Stomach (tissue), 9 donors: Measurements from ENCODE around the gene CRTAP. TPM values are rescaled to one million over a fixed set of nuclear protein-coding genes. Genes with fewer than 3 reads are reported as not detected.

ENCODE experiments used
- DNase-seq, 2 donors: peaks; one replicate each; pipeline versions ENCODE4 v3.0.0 to v3.0.0-alpha.2; 2013 to 2019
- H3K27ac ChIP-seq, 5 donors: fragments of 200-600 bp in 4 of 5; sonication (generic) in 4 of 5; one replicate each; pipeline ENCODE4 v1.5.1; 2013 to 2019; ENCODE audit warnings: mild to moderate bottlenecking in 1 of 5, moderate library complexity in 1 of 5
- H3K27me3 ChIP-seq, 3 donors: fragments of 200-600 bp; sonication (generic); one replicate each; pipeline ENCODE4 v1.5.1; 2017 to 2019; ENCODE audit warnings: mixed run types in 1 of 3
- H3K36me3 ChIP-seq, 4 donors: fragments of 200-600 bp; sonication (generic); 1 replicate in 3 of 4; 2 replicates in 1 of 4; pipeline ENCODE4 v1.5.1; 2016 to 2019
- H3K4me1 ChIP-seq, 4 donors: fragments of 200-600 bp; sonication (generic); one replicate each; pipeline ENCODE4 v1.5.1; 2016 to 2019
- H3K4me3 ChIP-seq, 4 donors: fragments of 200-600 bp; sonication (generic) in 3 of 4; one replicate each; pipeline ENCODE4 v1.5.1; 2016 to 2019; ENCODE audit warnings: mild to moderate bottlenecking in 1 of 4
- H3K9me3 ChIP-seq, 4 donors: fragments of 200-600 bp; sonication (generic); one replicate each; pipeline ENCODE4 v1.5.1; 2016 to 2019
- EP300 ChIP-seq: sonication (generic); formaldehyde crosslinking; IDR thresholded peaks from one replicate; pipeline ENCODE4 v1.6.1; 2017; ENCODE audit warnings: antibody characterized with exemption
- POLR2A ChIP-seq, 4 donors: fragments of 450-650 bp; IDR thresholded peaks; one replicate each; pipeline ENCODE4 v1.6.1; 2016; ENCODE audit warnings: antibody characterized with exemption in 4 of 4, control low read depth in 2 of 4, mild to moderate bottlenecking in 1 of 4, moderate library complexity in 1 of 4
- POLR2AphosphoS5 ChIP-seq, 3 donors: sonication (generic); formaldehyde crosslinking; IDR thresholded peaks; one replicate each; pipeline ENCODE4 v1.6.1; 2016; ENCODE audit warnings: antibody characterized with exemption in 3 of 3
- WGBS, 5 donors: extraction: QIAGEN DNeasy Blood & Tissue Kit in 3 of 5; methylation state at CpG; one replicate each; pipeline versions ENCODE4 v1.1.5 to v1.1.7; 2013 to 2018; 5-methylcytosine and 5-hydroxymethylcytosine counted together
- intact Hi-C: fragments of 100-400 bp; cut with DNase I; formaldehyde crosslinking; loops from one replicate; pipeline ENCODE4 v1.15.1; 2023; ENCODE audit warnings: low total_unique reads
- polyA plus RNA-seq, 3 donors: library from polyadenylated mRNA; stranded (reverse); fragments of 200-250 nt; gene quantifications; one replicate each; pipeline ENCODE4 v1.2.3, GENCODE V29; 2013
- total RNA-seq, 5 donors: library from RNA; depleted of rRNA; stranded (reverse); fragments of >200 nt; gene quantifications; one replicate each; pipeline versions ENCODE4 v1.1.0 to v1.2.3, GENCODE V29; 2014 to 2016
- TF ChIP-seq, protein P1 (sequence below), 7 experiments: fragments of 450-650 bp in 4 of 7; fragments of 200-600 bp in 3 of 7; sonication (generic) in 3 of 7; IDR thresholded peaks; one replicate each; pipeline ENCODE4 v1.5.1; 2016 to 2019; ENCODE audit warnings: antibody characterized with exemption in 7 of 7, control low read depth in 2 of 7, mild to moderate bottlenecking in 1 of 7
- donor health status: healthy with polysubstance abuse.
- donor health status: Bipolar disorder and iron deficiency.
- donor health status: healthy.

CRTAP gene
- total and polyA plus RNA-seq, 8 donors: 65.2 to 284 (median 96.5) TPM

GRCh38 chr3:33088691-33089090, 25.1 kb upstream of the CRTAP start:
- DNase-seq: no peak
- H3K4me3 ChIP-seq: no peak overlapping the region
- no peak overlapping the region for H3K27ac ChIP-seq
- intact Hi-C loops: no loop called here
- no peak for TF ChIP-seq POLR2A (IDR thresholded peaks at IDR 0.05)
- H3K4me1 ChIP-seq: peaks cover 0 to 38% (median 11%) of the 10 kb centered on the region in 4 donors
- peaks cover 9 to 36% (median 33%) of the 10 kb centered on the region in 4 donors for H3K36me3 ChIP-seq
- no peaks in the 10 kb centered on the region for H3K9me3 ChIP-seq
- H3K27me3 ChIP-seq: no peaks in the 10 kb centered on the region

DNA sequence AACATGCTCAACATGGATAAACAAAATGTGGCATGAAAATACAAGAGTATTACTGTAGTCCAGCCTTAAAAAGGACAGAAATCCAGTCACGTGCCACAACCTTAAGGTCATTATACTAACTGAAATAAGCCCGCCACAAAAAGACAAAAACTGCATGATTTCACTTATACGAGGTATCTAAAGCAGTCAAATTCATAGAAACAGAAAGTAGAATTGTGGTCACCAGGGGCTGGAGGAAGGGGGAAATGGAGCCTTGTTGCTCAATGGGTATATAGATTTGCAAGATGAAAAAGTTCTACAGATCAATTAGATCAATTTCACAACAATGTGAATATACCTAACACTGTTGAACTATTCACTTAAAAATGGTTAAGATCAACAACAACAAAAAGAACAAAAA, 24.3 kb upstream of the CRTAP start:
- Histone ChIP-seq H3K4me3 (no peak overlapping the region), H3K27me3 (no peaks in the 10 kb centered on the region), H3K9me3 (no peaks in the 10 kb centered on the region), H3K36me3 (peaks cover 9 to 39% (median 38%) of the 10 kb centered on the region in 4 donors), H3K4me1 (peaks cover 0 to 34% (median 10%) of the 10 kb centered on the region in 4 donors), H3K27ac (no peak overlapping the region)
- TF ChIP-seq POLR2A (IDR thresholded peaks at IDR 0.05) (no peak), POLR2AphosphoS5 (IDR thresholded peaks at IDR 0.05) (no peak), EP300 (no peak)
- TF ChIP-seq, protein P1, sequence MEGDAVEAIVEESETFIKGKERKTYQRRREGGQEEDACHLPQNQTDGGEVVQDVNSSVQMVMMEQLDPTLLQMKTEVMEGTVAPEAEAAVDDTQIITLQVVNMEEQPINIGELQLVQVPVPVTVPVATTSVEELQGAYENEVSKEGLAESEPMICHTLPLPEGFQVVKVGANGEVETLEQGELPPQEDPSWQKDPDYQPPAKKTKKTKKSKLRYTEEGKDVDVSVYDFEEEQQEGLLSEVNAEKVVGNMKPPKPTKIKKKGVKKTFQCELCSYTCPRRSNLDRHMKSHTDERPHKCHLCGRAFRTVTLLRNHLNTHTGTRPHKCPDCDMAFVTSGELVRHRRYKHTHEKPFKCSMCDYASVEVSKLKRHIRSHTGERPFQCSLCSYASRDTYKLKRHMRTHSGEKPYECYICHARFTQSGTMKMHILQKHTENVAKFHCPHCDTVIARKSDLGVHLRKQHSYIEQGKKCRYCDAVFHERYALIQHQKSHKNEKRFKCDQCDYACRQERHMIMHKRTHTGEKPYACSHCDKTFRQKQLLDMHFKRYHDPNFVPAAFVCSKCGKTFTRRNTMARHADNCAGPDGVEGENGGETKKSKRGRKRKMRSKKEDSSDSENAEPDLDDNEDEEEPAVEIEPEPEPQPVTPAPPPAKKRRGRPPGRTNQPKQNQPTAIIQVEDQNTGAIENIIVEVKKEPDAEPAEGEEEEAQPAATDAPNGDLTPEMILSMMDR (IDR thresholded peaks at IDR 0.05): no peak
- no peak for DNase-seq
- WGBS, 5 donors: 57 to 85% (median 74%) methylated on average over 3 of the region's 3 CpGs
- intact Hi-C loops: no loop called here

DNA sequence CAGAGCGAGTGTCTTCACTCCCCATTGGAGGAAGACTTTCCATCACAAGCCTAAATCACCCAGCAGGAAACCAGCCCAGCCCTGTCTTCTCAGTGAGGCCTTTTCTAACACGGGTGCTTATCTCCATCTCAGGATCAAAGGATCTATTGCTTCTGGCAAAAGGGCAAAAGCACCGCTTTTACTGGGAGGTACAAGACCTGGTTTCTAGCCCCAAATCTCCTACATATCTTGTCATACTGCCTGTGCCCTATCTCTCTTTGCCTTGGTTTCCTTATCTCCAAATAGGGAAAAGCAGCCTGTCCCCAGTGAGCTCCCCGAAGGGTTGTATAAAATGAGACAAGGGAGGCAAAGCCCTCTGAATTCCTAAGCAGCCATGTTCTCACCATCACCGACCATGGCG, 22.1 kb upstream of the CRTAP start:
- Histone ChIP-seq H3K36me3 (peaks cover 9 to 39% (median 38%) of the 10 kb centered on the region in 4 donors), H3K4me1 (peaks cover 8 to 41% (median 21%) of the 10 kb centered on the region in 4 donors), H3K27ac (no peak overlapping the region), H3K9me3 (no peaks in the 10 kb centered on the region), H3K4me3 (no peak overlapping the region), H3K27me3 (no peaks in the 10 kb centered on the region)
- TF ChIP-seq POLR2A (IDR thresholded peaks at IDR 0.05) (no peak), POLR2AphosphoS5 (IDR thresholded peaks at IDR 0.05) (no peak)
- intact Hi-C loops: no loop called here
- WGBS, 5 donors: 67 to 82% (median 71%) methylated on average over 6 of the region's 6 CpGs
- no peak for DNase-seq

GRCh38 chr3:33092496-33093254, 21.1 kb upstream of the CRTAP start:
- no peak overlapping the region for H3K27ac ChIP-seq
- intact Hi-C loops: no loop called here
- DNase-seq: no peak
- 84 to 95% (median 88%) methylated on average over 8 to 9 of the region's 9 CpGs for WGBS, 5 donors
- peaks cover 9 to 39% (median 38%) of the 10 kb centered on the region in 4 donors for H3K36me3 ChIP-seq
- no peak overlapping the region for H3K4me3 ChIP-seq
- TF ChIP-seq POLR2A (IDR thresholded peaks at IDR 0.05) (no peak), EP300 (no peak), POLR2AphosphoS5 (IDR thresholded peaks at IDR 0.05) (no peak)
- TF ChIP-seq, protein P1 (IDR thresholded peaks at IDR 0.05): no peak
- H3K9me3 ChIP-seq: no peaks in the 10 kb centered on the region
- H3K27me3 ChIP-seq: no peaks in the 10 kb centered on the region
- peaks cover 11 to 41% (median 24%) of the 10 kb centered on the region in 4 donors for H3K4me1 ChIP-seq

DNA sequence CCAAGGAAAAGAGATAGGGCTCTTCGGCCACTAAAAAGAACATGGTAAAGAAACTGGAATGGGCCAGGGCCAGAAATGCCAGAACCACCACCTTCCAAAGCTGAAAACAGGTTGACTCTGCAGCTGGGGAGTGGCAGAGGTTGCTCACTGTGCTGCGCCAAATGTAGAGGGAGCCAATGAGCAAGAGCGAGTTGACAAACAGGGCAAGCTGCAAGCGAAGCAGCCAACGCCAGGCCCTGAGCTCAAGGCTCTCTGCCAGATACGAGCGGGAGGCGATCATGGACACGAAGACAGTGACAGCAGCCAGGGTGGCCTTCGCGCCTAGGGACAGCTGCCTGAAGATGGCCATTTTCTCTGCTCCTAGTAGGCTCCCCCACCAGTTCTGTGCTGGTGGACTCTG, 20.0 kb upstream of the CRTAP start:
- WGBS, 5 donors: 93 to 97% (median 95%) methylated on average over 11 of the region's 11 CpGs
- intact Hi-C loops: no loop called here

More for the DNA sequence above, 20.0 kb upstream of the CRTAP start:
- Histone ChIP-seq H3K27ac (no peak overlapping the region), H3K4me1 (peaks cover 15 to 46% (median 27%) of the 10 kb centered on the region in 4 donors), H3K27me3 (no peaks in the 10 kb centered on the region), H3K36me3 (peaks cover 9 to 39% (median 38%) of the 10 kb centered on the region in 4 donors), H3K4me3 (no peak overlapping the region), H3K9me3 (no peaks in the 10 kb centered on the region)
- DNase-seq: no peak
- TF ChIP-seq POLR2A (IDR thresholded peaks at IDR 0.05): no peak
- TF ChIP-seq, protein P1 (IDR thresholded peaks at IDR 0.05): no peak
- TF ChIP-seq EP300: no peak
